Stimulated activated CD4-positive, alpha-beta T cell treated with anti-CD3 and anti-CD28 coated beads, Interleukin-4, amount 100 ng/mL, for 4 hours (primary cell): ENCODE data around the gene NOS1.

Source experiments
- DNase-seq, 2 experiments: peaks; one replicate each; pipeline ENCODE4 v3.0.0-alpha.2; 2020

NOS1 gene

GRCh38 chr12:117328556-117329100, 32.8 kb downstream of the NOS1 start:
- no peak for DNase-seq

DNA sequence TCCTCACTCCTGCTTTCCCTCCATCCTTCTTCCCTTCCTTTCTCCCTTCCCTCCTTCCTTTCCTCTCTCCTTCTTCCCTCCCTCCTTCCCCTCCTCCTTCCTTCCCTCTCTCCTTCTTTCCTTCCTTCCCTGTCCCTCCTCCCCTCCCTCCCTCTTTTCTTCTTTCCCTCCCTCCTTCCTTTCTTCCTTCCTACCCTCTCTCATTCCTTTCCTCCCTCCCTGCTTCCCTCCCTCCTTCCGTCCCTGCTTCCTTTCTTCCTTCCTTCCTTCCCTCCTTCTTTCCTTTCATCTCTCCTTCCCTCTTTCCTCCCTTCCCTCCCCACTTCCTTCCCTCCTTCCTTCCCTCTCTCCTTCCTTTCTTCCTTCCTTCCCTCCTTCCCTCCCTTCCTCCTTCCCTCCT, 39.0 kb downstream of the NOS1 start:
- no peak for DNase-seq

GRCh38 chr12:117321572-117321971, 39.9 kb downstream of the NOS1 start:
- DNase-seq, result no peak

GRCh38 chr12:117318591-117318990, 42.8 kb downstream of the NOS1 start:
- no peak for DNase-seq

DNA sequence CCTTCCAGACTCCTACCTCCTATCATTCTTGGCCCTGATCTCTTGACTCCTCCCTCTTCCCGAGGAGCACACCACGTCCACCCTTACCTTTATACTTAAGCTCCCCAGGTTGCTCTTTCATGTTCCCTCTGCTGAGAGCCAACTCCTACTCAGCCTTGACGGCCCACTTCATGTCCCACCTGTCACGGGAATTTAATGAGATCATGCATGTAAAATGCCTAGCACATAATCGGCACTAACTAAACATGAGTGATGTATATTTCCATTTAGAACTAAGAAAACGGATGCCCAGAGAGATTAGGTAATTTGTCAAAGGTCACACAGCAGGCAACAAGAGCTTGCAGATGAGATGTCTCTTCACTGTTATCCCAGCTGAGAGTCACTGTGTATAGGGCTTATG, 45.1 kb downstream of the NOS1 start:
- no peak for DNase-seq

DNA sequence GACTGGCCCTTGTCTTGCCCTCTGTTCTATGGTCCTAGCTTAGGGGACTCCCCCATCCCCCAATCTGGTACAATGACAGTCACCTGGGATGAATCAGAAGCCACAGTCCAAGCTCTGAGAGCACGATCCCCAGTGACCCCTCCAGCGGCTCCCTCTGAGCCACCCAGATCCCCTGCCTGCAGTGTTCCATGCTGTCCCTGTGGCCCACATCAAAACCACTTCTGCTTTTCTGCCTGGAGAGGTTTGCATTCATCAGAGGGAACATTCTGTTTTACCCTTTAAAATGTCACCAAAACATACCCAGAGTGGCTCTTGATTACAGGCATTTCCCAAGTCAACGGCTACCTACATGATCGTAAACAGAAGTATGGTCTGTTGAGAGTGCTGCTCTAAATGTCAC, 47.5 kb downstream of the NOS1 start:
- no peak for DNase-seq

DNA sequence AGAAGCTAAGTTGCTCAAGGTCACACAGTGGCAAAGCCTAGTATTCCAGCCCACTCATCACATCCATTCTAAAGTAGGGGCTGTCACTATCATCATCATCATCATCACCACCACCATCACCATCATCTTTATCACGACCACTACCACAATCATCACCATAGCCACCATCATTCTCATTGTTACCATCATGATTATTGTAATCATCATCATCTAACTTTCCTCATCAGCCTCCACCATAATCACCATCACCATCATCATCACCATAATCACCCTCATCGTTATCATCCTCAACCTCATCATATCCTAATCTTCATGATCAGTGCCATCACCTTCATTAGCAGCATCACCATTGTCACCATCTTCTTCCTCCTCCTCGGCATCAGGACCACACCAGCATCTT, 48.7 kb downstream of the NOS1 start:
- no peak for DNase-seq

GRCh38 chr12:117309276-117309925, 52.0 kb downstream of the NOS1 start:
- DNase-seq, result no peak

DNA sequence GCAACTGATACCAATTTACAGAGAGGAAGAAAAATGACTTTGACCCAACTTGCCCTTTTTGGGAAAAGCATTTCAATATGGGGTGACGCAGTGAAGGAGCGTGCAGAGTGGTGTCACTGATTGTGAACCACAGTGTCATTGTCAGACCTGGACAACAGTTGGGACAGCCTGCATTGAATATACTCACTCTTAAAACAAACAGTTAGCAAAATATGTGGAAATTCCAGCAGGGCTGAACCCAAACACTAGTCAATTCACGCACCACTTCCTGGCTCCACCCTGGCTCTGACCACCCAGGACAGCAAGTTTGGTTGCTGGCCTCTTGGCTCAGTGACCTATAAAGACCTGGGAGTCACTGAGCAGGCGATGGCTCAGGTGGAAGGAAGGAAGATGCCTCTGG, 61.3 kb downstream of the NOS1 start:
- no peak for DNase-seq

DNA sequence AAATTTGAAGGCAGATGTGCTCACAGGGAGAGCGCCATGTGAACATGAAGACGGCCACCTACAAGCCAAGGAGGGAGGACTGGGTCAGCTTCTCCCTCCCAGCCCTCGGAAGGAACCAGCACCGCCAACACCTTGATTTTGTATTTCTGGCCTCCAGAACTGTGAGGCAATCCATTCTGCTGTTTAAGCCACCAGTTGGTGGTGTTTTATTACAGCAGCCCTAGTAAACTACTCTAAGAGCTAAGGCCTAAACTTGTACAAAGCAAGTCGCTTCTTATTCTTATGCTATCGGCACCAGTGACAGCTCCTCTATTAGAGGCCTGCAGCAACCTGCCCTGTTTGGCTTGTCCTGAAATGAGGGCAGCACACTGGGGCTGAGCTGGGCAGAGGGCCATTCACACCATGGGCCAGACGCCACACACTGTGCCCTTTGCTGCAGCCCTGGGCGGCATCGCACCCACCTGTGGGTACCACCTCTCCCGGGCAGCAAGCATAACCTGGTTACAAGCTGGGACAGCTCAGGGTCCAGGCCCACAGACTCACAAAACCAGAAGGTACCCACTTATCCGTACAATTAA, 62.7 kb downstream of the NOS1 start:
- no peak for DNase-seq

DNA sequence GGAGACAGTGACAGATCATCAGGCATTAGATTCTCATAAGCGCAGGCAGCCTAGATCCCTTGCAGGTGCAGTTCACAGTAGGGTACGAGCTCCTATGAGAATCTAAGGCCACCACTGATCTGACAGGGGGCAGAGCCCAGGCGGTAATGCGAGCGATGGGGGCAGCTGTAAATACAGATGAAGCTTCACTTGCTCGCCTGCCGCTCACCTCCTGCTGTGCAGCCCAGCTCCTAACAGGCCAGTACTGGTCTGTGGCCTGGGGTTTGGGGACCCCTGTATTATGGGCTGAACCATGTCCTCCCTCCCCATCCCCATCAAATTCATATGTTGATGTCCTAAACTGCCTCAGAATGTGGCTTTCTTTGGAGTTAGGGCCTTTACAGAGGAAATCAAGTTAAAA, 63.2 kb downstream of the NOS1 start:
- DNase-seq, result no peak

DNA sequence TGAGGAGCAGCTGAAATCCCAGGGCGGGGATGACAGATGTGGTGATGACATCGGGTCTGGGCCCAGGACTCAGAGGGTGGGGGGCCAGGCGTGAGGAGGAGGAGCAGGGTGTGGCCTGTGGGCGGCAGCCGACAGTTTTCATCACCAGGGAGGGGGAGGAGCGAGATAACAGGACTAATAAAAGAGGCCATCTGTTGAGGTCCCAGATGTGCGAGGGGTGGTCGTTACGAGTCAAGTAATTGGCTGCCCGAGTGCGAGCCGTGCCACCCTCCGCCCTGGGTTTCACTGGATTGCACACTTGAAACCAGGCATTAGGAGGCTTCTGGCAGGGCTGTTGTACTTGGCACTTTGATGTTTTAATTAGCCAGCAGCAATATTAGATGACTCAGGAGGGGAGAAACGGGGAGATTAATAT, 67.2 kb downstream of the NOS1 start:
- DNase-seq, result no peak

DNA sequence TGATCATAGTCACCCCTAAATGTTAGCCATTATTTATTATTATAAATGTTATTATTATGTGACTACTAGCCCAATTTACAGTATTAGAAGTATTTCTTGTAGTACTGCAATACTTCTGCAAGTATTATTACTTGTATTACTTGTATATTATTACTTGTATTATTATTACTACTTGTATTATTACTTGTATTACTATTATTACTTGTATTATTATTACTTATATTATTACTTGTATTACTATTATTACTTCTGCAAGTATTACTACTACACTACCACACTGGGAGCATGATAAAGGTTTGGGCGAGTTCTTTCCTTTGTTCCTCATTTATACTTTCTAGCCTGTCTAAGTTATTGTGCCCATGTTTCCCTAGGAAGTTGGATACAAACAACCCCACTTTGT, 67.9 kb downstream of the NOS1 start:
- DNase-seq, result no peak

DNA sequence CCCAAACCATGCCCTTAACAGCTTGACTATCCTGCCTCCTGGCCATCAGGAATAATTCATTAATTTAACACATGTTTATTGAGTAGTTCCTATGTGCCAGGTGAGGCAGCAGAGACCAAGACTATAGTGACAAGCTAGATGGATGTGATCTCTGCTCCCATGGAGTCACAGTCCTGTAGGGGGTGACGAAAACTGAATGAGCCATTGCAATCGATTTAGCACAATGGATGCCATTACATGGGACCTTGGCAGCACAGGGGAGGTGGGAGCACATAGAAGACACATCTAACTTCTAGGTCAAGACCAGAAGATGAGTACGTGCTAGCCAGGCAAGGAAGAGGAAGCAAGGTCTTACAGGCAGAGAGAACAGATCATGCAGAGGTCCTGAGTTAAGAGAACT, 68.7 kb downstream of the NOS1 start:
- no peak for DNase-seq

GRCh38 chr12:117284140-117284539, 77.3 kb downstream of the NOS1 start:
- no peak for DNase-seq

GRCh38 chr12:117282490-117282889, 78.9 kb downstream of the NOS1 start:
- no peak for DNase-seq

GRCh38 chr12:117280019-117280680, 81.3 kb downstream of the NOS1 start:
- no peak for DNase-seq

DNA sequence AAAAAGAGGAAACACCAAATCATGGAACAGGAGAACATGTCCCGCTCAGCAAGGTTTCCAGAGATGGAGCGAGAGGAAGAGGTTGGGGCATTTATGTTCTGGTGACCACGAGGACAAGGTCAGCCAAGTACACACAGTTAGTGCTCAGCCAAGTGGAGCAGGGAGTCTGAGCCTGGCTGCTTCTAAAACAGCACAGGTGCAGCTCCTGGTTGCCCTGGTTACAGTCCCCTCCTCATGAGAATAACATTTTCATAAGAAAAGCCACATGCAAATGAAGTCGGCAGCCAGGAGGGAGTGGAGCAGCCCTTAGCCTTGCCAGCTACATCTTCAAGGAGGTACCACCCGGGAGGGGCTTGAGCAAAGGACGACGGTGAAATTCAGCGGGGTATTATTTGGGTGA, 81.8 kb downstream of the NOS1 start:
- DNase-seq, result no peak

DNA sequence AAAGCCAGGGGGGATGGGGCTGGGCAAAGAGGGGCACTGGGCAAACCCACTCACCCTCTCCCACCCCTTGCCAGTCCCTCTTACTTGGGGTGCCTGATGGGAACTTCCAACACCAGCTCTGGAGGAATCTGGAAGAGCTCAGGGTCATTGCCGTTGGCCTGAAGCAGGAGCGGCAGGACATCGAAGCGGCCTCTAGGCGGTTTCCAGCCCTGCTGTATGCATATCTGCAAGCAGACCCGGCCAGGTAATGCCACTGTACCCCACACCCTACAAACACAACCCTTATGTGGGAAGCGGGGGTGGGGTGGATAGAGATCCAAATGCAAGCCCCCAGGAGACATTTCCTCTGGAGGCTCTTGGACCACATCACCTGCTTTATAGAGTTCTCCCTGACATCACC, 83.6 kb downstream of the NOS1 start:
- no peak for DNase-seq

DNA sequence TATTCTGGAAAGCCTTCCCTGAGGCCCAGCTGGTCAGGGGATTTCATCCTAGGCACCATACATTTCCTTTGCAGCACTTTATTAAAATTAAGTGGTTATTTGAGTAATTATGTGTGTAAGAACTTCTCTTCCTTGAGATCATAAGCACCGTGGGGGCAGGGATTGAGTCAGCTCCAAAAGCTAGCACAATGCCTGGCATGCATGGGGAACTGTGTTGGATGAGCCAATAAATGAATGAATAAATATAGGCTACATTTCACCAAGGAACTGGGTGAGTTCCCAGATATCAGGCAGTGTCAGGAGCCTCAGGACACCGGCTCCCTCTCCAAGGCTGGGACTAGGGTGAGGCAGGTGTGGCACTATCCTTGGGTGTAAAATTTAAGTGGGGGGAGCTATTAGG, 88.3 kb downstream of the NOS1 start:
- no peak for DNase-seq

DNA sequence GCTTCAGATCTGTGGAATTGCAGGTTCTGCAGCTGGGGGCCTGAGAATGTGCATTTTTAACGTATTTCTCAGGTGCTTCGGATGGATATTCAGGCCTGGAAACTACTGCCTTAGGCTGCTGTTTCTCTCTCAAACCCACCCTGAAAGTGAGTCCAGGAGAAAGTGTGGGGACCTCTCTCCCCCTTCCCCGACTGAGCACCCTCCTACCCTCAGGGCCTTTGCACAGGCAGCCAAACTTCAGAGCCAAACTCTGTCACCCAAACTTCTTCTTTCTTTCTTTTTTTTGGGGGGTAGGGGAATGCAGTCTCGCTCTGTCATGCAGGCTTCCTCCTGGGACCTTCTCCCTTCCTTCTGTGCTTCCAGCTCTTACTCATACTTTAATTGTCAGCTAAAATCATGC, 88.7 kb downstream of the NOS1 start:
- DNase-seq, result no peak

DNA sequence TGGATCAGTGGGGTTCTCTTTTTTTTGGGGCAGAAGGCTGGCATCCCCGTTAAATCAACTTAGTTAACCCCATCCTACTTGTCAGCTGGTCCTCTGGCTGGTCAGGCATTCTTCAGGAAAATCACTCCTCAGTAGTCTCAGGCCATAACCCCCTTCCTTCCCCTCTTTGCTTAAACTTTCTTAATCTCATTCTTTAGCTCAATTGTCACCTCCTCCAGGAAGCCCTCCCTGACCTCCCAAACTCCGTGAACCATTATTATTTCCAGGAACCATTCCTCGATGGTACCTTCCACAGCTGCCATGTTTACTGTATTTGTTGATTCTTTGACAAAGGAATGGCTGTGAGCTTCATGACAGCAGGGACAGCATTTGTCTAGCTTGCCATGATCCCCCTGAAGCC, 98.7 kb downstream of the NOS1 start:
- no peak for DNase-seq

GRCh38 chr12:117261247-117261646, 100.2 kb downstream of the NOS1 start:
- no peak for DNase-seq

GRCh38 chr12:117255386-117255785, 106.0 kb downstream of the NOS1 start:
- DNase-seq, result no peak
